Measurements from ENCODE around the gene GTPBP2.

GRCh38 chr6:43674291-43674690, 45.2 kb upstream of the GTPBP2 start:
- TF ChIP-seq EZH2 (IDR thresholded peaks at IDR 0.05) (no peak), POLR2AphosphoS5 (IDR thresholded peaks at IDR 0.05; ENCODE audit: borderline replicate concordance, low read depth, low read length) (no peak)

Data from SK-N-MC (cell line).